Fibroblast of skin of left biceps (primary cell): ENCODE measurements around the gene ARHGAP19.
"Not testable (repeated sequence)": the region's sequence is repeated elsewhere in the genome, so short reads cannot be mapped to it uniquely, and the experiment has no call there.

Experiments used
- DNase-seq, 2 experiments: peaks; one replicate each; pipeline ENCODE4 v3.0.0-alpha.2; 2013; ENCODE audit warnings: low read depth in 2 of 2

The ARHGAP19 gene

DNA sequence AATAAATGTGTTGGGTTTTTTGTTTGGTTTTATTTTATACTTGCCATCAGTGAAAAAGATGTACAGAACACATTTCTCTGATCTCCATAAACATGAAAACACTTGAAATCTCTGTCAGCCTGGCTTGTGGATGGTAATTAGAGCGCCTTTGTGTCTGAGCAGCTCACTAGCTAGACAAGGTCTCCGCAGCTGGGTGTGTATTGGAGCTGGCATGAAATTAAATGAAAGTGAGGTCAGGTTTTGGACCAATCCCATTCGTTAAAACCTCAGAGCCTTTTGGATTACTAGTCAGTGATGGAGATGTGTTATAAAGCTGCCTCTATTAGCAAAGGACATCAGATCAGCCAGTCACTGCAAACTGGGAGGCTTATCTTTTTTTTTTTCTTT lies 29.4 kb upstream of the ARHGAP19 start:
- DNase-seq = no peak

DNA sequence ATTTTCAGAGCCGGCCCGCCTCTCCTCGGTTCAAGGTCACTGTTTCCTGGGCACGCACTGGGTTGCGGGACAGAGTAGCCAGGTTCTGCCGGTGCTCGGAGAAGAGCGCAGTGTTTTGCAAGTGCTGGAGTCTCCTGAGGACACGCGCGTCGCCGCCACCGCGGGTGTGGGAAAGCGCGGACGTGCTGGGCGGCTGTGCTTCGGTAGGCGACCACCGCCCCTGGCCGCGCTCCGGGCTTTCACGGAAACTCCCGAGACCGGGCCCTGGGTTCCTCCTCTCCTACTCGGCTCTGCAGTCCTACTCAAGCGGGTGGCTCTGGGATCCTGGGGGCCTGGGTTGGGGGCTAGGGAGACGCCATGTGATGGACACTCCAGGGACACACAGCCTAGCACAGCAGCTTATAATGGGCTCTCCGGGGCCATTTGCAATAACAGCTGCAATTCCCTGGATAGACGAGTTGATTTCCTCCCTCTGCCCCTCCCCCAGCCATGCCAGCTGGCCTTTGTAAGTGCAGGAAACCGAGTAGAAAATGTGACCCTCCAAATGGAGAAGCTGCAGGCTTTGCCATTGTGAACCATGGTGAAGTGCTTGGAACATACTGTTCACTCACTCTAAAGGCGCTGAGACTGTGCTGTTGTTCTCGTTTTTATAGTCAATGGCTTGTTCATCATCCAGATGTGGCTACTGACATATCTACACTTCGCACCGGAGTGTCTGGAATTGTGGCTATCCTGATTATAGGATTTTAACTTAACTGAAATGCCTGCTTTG lies 28.8 kb upstream of the ARHGAP19 start:
- DNase-seq = no peak

DNA sequence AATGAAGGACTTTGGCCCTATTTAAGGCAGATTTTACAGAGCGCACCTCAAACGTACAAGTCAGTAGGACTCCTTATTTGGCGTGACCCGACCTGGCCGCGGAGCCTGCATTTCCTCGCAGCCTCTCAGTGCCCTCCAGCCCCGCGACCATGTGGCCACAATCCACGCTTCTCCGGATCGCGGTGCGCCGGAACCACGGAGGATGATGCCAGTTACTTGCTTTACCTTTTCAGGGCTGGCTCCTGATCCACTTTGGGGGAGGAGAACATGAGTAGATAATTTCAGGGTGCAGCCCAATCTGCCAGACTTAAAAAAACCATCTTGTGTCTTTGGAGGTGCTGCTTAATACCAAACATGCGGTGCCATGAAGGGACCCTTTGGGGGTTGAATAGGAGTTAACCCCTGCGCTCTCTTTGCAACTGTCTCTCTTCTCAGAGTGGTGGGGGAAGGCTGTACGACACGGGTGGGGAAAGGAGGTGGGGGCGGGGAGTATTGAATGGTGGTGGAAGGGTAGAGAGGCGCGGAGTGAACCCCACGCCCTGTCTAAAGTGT lies 28.1 kb upstream of the ARHGAP19 start:
- DNase-seq = no peak

DNA sequence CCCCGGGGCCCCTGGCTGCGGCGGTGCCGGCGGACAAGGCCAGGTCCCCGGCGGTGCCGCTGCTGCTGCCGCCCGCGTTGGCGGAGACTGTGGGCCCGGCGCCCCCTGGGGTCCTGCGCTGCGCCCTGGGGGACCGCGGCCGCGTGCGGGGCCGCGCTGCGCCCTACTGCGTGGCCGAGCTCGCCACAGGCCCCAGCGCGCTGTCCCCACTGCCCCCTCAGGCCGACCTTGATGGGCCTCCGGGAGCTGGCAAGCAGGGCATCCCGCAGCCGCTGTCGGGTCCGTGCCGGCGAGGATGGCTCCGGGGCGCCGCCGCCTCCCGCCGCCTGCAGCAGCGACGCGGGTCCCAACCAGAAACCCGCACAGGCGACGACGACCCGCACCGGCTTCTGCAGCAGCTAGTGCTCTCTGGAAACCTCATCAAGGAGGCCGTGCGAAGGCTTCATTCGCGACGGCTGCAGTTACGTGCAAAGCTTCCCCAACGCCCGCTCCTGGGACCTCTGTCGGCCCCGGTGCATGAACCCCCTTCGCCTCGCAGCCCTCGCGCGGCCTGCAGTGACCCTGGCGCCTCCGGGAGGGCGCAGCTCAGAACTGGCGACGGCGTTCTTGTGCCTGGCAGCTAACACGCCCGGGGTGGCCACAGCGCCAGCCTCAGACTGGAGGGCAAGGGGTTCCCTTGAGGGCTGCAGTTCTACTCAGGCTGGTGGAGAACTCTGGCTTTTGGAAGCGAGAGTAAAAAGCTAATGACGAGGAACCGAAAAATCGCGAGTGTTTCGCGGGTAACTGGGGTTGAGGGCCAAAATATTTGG lies 27.4 kb upstream of the ARHGAP19 start:
- DNase-seq = no peak

DNA sequence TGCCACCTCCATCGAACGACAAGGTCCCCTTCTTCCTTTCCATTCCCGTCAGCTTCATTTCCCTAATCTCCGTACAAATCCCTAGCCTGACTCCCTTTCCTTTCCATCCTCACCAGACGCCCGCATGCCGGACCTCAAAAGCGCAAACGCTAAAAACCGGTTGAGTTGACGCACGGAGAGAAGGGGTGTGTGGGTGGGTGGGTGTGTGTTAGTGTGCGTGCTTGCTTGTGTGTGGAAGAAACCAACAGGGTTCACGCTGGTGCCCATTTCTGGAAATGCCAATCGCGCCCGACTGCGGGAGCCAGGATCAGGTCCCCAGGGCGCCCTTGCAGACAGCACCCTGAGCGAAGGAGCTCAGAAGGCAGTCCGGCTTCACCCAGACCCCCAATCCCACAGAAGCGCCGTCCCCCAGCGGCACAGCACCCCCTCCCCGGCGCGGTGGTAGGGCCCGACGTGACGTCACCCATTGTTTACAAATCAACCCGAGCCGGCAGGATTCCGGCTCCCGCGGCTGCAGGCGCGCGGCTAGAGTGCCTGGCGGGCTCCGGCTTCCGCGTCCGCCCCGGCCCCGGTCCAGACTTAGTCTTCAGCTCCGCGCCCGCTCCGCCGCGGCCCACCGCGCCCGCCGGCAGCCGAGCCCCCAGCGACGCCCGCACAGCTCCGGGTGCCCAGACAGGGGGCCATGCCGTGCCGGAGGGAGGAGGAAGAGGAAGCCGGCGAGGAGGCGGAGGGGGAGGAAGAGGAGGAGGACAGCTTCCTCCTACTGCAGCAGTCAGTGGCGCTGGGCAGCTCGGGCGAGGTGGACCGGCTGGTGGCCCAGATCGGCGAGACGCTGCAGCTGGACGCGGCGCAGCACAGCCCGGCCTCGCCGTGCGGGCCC lies 26.6 kb upstream of the ARHGAP19 start, which contains the start of gene FRAT1:
FRAT1 (plus strand) TSS at position 500 of the 880 bp plus-strand sequence; CDS start at position 683, 183 bp downstream.
- DNase-seq = peak; percentile 73

DNA sequence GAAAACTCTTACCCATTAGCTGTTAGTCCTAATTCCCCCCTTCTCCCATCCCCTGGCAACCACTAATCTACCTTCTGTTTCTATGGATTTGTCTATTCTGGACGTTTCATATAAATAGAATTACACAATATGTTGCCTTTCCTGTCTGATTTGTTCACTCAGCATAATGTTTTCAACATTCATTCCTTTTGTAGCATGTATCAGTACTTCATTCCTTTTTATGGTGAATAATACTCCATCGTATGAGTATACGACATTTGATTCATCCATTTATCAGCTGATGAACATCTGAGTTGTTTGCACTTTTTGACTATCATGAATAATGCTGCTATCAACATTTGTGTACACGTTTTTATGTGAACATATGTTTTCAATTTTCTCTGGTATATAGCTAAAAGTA lies 22.2 kb upstream of the ARHGAP19 start:
- no peak for DNase-seq

DNA sequence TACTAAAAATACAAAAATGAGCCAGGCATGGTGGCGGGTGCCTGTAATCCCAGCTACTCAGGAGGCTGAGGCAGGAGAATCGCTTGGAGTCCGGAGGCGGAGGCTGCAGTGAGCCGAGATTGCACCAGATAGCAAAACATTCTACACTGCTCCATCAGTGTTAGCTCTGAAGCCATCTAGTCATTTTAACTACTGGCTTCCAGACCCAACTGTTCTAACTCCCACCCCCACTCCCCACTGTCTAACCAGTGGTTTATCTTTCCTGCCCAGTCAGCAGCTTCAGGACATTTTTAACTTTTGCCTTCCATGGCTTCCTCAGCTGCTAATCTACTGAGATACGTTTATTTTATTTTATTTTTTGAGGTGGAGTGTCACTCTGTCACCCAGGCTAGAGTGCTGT lies 20.5 kb upstream of the ARHGAP19 start:
- DNase-seq = no peak

DNA sequence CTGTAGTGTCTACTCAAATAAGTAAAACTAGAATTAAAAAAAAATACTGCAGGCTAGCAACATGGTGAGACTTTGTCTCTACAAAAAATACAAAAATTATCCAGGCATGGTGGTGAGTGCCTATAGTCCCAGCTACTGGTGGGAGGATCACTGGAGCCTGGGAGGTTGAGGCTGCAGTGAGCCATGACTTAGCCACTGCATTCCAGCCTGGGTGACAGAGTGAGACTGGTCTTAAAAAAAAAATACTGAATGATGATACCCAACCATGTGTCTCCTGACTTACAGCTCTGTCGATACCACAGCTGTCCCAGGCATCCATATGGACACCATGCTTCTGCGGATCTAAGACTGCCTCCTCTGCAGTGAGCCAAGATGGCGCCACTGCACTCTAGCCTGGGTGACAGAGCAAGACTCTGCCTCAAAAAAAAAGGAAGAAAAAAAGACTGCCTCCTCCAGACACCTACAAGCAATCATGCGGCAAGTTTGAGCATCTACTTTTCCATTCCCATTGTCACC lies 18.7 kb upstream of the ARHGAP19 start:
- DNase-seq = no peak

DNA sequence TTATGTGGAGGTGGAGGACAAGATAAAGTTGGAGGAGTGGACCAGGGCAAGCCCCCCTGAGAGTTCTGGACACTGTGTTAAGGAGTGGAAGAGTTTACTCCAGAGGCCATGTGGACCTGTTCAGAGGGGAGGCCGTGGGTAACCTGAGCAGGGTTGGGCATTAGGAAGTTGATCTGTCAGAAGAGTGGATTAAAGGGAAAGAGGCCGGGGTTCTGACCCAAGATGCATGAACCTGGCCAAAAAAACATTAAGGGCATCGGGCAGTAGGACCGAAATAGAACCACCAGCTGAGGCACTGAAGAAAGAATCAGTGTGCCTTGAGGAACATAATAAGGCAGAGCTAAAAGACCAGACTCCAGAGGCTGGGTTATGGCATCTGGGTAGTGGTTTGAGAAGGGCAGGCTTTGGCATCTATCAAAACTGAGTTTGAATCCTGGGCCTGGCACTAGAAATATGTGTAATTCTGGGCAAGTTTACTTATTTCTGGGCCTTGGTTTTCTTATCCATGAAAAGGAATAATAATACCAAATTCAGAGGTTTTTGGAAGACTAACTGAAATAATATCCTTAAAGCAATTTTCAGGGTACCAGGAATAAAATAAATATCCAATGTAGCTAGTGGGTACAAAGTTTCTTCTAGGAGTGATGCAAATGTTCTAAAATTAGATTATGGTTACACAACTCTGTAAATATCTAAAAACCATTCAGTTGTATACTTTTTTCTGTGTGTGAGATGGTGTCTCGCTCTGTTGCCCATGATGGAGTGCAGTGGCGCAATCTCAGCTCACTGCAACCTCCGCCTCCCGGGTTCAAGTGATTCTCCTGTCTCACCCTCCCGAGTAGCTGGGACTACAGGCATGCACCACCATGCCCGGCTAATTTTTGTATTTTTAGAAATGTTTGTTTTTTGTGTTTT lies 15.7 kb upstream of the ARHGAP19 start:
- DNase-seq = no peak

DNA sequence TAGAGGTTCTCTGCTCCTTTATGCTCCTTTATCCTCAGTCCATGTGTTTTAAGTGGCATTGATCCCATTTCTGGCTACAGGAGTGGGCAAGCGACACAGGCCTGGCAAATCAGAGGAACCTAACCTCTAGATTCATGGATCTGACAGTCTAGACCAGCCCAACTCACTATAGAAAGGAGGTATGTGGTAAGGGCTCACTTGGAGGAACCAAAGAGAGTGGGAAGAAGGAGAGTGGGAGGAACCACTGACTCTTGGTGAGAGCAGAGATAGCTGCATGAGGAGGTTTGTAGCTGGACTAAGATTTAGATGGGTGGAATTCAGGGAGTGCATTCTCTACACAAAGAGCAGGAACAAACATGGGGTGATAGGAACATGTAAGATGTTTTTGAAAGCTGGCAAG lies 15.0 kb upstream of the ARHGAP19 start:
- DNase-seq = no peak

DNA sequence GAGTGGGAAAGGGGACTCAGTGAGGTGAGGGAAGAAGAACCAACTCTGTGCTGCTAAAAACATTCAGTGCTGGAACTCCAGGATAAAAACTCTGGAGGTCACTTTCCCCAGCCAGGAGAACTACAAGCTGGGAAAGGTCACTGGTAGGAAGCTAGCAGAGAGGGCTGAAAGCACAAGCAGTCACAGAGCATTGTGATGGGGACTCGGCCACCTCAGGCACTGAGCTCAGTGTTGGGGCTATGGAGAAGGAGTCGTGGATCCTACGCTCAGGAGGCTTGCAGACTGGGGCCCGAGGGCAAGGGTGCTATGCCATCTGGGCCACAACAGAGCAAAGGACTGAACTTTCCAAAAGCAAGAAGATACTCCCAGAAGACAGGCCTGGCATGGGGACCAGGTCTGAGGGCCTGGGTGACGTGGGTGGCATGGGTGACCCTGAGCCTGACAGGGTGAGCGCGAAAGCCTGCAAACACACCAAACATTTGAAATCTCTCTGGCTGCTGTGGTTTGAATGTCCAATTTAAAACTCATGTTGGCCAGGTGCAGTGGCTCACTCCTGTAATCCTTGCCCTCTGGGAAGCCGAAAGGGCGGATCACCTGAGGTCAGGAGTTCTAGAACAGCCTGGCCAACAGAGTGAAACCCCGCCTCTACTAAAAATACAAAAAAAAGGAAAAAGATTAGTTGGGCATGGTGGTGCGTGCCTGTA lies 9.8 kb upstream of the ARHGAP19 start:
- no peak for DNase-seq

DNA sequence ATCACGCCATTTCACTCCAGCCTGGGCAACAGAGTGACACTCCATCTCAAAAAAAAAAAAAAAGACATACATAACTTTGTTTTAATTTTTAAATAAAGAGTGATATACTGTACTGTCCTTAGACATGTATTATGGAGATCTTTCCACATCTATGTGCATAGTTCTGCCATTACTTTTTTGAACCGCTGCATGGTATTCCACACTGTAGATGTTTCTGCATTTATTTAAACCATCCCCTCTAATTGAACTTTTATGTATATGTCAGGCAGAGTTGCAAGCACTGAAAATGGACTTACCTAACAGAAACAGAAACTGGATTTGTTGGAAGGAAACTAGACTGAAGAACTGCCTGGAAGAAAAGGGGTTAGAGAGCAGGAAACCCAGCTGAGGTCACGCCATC lies 8.5 kb upstream of the ARHGAP19 start:
- no peak for DNase-seq

DNA sequence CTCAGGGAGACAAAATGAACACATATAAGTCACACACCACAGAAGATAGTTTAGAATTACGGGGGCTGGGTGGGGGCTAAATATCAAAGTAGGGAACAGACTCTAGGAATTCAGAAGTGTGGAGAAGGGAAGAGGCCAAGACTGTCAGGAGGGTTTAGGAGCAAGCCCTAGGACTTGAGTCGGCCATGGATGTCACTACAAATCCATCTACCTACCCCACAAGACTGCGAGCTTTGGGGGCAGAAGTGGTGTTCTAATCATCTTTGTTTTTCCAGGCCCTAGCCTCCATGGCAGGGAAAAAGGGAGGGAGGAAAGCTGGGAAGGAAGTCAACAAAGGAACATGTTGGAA lies 5.8 kb upstream of the ARHGAP19 start:
- no peak for DNase-seq

DNA sequence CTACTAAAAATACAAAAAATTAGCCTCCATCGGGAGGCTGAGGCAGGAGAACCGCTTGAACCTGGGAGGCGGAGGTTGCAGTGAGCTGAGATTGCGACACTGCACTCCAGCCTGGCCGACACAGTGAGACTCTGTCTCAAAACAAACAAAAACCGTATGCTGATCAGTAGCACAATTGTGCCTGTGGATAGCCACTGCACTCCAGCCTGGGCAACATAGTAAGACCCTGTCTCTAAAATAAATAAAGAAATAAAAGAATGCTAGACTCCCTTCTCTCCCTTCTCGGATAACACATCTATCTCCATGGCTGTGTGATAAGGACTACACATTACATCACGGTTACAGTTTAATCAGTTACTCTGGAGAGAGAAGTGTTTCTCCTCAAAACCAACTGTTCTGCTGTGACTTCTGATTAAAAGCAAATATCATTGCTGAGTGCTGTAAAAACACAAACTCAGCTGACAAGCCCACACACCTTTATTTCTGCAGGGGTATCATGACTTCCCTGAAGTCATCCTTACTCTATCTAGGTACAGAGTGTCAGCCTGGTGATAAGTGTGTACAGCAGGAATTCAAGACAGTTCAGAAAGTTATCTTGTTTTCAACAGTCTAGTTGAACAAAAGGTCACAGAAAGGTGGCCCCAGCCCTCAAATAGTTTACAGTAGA lies 5.3 kb upstream of the ARHGAP19 start:
- DNase-seq = no peak

DNA sequence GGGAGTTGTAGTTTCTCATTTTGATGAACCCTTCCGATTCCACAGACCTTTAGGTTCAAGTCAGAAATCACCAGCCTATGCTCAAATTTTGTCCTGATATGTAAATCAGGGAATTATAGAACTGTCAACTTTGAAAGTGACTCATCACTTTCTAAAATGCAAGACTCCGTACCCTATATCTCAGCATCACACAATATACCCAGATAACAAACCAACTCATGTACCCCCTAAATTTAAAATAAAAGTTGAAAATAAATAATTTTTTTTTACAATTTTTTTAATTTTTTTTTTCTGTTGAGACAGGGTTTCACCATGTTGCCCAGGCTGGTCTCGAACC lies 393 bp upstream of the ARHGAP19 start:
- DNase-seq = no peak

DNA sequence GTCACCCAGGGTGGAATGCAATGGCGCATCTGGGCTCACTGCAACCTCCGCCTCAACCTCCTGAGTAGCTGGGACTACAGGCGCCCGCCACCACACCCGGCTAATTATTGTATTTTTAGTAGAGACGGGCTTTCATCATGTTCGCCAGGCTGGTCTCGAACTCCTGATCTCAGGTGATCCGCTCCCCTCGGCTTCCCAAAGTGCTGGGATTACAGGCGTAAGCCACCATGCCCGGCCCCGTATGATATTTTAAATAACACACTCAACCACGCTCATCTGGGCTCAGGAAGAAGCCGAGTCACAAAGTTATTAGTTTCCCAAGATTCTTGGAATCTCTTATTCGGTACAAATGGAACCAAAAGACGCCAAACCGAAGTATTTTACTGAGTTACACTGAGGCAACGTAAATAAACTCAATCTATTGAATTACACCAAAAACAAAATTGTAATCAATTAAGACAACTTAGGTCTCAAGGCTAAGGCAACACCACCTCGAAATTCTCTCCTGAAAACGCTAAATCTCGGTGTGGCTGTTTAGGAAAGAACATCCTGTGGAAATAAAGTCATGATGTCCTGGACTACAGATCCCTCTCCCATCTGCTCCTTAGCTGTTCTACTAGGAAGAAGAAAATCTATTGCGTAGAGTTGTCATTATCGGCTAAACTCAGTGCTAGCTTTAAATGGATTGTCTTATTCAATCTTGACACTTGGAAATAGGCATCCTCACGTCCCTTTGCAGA lies 910 bp downstream of the ARHGAP19 start:
- no peak for DNase-seq

DNA sequence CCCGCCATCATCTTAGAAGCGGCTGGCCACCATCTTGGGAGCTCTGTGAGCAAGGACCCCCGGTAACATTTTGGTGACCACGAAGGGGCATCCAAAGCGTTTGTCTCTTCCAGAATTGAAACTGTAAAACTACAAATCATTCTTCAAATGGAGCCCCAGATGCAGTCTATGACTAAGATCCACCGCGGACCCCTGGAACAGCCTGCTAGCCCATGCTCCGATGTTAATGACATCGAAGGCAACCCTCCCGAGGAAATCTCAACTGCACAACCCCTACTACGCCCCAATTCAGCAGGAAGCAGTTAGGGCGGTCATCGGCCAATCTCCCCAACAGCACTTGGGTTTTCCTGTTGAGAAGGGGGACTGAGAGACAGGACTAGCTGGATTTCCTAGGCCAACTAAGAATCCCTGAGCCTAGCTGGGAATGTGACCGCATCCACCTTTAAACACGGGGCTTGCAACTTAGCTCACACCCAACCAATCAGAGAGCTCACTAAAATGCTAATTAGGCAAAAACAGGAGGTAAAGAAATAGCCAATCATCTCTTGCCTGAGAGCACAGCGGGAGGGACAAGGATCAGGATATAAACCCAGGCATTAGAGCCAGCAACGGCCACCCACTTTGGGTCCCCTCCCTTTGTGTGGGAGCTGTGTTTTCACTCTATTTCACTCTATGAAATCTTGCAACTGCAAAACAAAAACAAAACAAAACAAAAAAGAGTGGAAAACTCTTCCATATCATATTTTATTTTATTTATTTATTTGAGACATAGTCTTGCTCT lies 1.7 kb downstream of the ARHGAP19 start:
- not testable (repeated sequence) for DNase-seq

DNA sequence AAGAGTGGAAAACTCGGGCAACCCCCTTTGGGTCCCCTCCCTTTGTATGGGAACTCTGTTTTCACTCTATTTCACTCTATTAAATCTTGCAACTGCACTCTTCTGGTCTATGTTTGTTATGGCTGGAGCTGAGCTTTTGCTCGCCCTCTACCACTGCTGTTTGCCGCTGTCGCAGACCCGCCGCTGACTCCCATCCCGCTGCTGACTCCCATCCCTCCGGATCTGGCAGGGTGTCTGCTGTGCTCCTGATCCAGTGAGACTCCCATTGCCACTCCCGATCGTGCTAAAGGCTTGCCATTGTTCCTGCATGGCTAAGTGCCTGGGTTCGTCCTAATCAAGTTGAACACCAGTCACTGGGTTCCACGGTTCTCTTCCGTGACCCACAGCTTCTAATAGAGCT lies 2.4 kb downstream of the ARHGAP19 start:
- not testable (repeated sequence) for DNase-seq
